ENCODE results near the gene RALGPS1.

Gene RALGPS1

GRCh38 chr9:127038531-127038930, 123.9 kb downstream of the RALGPS1 start:
- Histone ChIP-seq H4K20me1 (no peaks in the 10 kb centered on the region), H3K4me2 (no peak overlapping the region)
- TF ChIP-seq Cebpa-rat (IDR thresholded peaks at IDR 0.05) = no peak

GRCh38 chr9:127039492-127039891, 124.9 kb downstream of the RALGPS1 start:
- H3K4me2 ChIP-seq = no peak overlapping the region
- TF ChIP-seq Cebpa-rat (IDR thresholded peaks at IDR 0.05) = no peak
- no peaks in the 10 kb centered on the region for H3K9me3 ChIP-seq

More at GRCh38 chr9:127038531-127038930, 123.9 kb downstream of the RALGPS1 start:
- no peaks in the 10 kb centered on the region for H3K27me3 ChIP-seq
- H3K9ac ChIP-seq = no peak overlapping the region
- H3K4me1 ChIP-seq = no peaks in the 10 kb centered on the region
- H3K9me3 ChIP-seq = no peaks in the 10 kb centered on the region
- H3K4me3 ChIP-seq = no peak overlapping the region
- H3K27ac ChIP-seq = no peak overlapping the region
- no peaks in the 10 kb centered on the region for H3K36me3 ChIP-seq

GRCh38 chr9:127045148-127045547, 130.6 kb downstream of the RALGPS1 start:
- Histone ChIP-seq H3K27ac (no peak overlapping the region), H3K9me3 (no peaks in the 10 kb centered on the region), H3K4me2 (no peak overlapping the region), H3K9ac (no peak overlapping the region), H3K36me3 (no peaks in the 10 kb centered on the region), H3K4me3 (no peak overlapping the region), H3K4me1 (peaks cover 18% of the 10 kb centered on the region), H3K27me3 (no peaks in the 10 kb centered on the region), H4K20me1 (no peaks in the 10 kb centered on the region)
- TF ChIP-seq Cebpa-rat (IDR thresholded peaks at IDR 0.05) = no peak

More at GRCh38 chr9:127039492-127039891, 124.9 kb downstream of the RALGPS1 start:
- H3K4me1 ChIP-seq = no peaks in the 10 kb centered on the region
- no peaks in the 10 kb centered on the region for H3K27me3 ChIP-seq
- H3K9ac ChIP-seq = no peak overlapping the region
- H3K36me3 ChIP-seq = no peaks in the 10 kb centered on the region
- H4K20me1 ChIP-seq = no peaks in the 10 kb centered on the region
- no peak overlapping the region for H3K4me3 ChIP-seq
- no peak overlapping the region for H3K27ac ChIP-seq

- no peak overlapping the region for H3K9ac ChIP-seq
- H3K9me3 ChIP-seq = no peaks in the 10 kb centered on the region
- no peak overlapping the region for H3K4me3 ChIP-seq
- H3K4me1 ChIP-seq = peaks cover 18% of the 10 kb centered on the region
- TF ChIP-seq Cebpa-rat (IDR thresholded peaks at IDR 0.05) = no peak
- no peaks in the 10 kb centered on the region for H4K20me1 ChIP-seq
- H3K27me3 ChIP-seq = no peaks in the 10 kb centered on the region
- H3K27ac ChIP-seq = no peak overlapping the region
- H3K4me2 ChIP-seq = peak overlapping the region; percentile 55; the same call in 1 of the 2 replicates
- H3K36me3 ChIP-seq = peaks cover 2% of the 10 kb centered on the region; the same call in 1 of the 2 replicates
Observed at GRCh38 chr9:127047971-127048370, 133.4 kb downstream of the RALGPS1 start.

GRCh38 chr9:127049044-127049443, 134.5 kb downstream of the RALGPS1 start:
- H3K9me3 ChIP-seq = no peaks in the 10 kb centered on the region
- peaks cover 18% of the 10 kb centered on the region for H3K4me1 ChIP-seq
- H3K36me3 ChIP-seq = peaks cover 3% of the 10 kb centered on the region; the same call in 1 of the 2 replicates
- no peak overlapping the region for H3K9ac ChIP-seq
- no peaks in the 10 kb centered on the region for H3K27me3 ChIP-seq
- H4K20me1 ChIP-seq = no peaks in the 10 kb centered on the region
- H3K4me3 ChIP-seq = no peak overlapping the region
- peak overlapping the region; percentile 55 for H3K4me2 ChIP-seq
- H3K27ac ChIP-seq = no peak overlapping the region
- TF ChIP-seq Cebpa-rat (IDR thresholded peaks at IDR 0.05) = no peak

GRCh38 chr9:127049581-127049980, 135.0 kb downstream of the RALGPS1 start:
- H3K4me3 ChIP-seq = no peak overlapping the region
- no peak for TF ChIP-seq Cebpa-rat (IDR thresholded peaks at IDR 0.05)
- H3K9ac ChIP-seq = no peak overlapping the region
- peaks cover 18% of the 10 kb centered on the region for H3K4me1 ChIP-seq
- peak overlapping the region; percentile 55 for H3K4me2 ChIP-seq
- no peaks in the 10 kb centered on the region for H3K27me3 ChIP-seq
- no peak overlapping the region for H3K27ac ChIP-seq
- H3K9me3 ChIP-seq = no peaks in the 10 kb centered on the region
- no peaks in the 10 kb centered on the region for H4K20me1 ChIP-seq
- peaks cover 3% of the 10 kb centered on the region; the same call in 1 of the 2 replicates for H3K36me3 ChIP-seq

GRCh38 chr9:127050152-127050551, 135.6 kb downstream of the RALGPS1 start:
- H3K9me3 ChIP-seq = no peaks in the 10 kb centered on the region
- no peak overlapping the region for H3K27ac ChIP-seq
- peaks cover 3% of the 10 kb centered on the region; the same call in 1 of the 2 replicates for H3K36me3 ChIP-seq
- H4K20me1 ChIP-seq = no peaks in the 10 kb centered on the region
- H3K9ac ChIP-seq = no peak overlapping the region
- no peak overlapping the region for H3K4me3 ChIP-seq
- TF ChIP-seq Cebpa-rat (IDR thresholded peaks at IDR 0.05) = no peak
- H3K4me2 ChIP-seq = no peak overlapping the region
- no peaks in the 10 kb centered on the region for H3K27me3 ChIP-seq
- peaks cover 18% of the 10 kb centered on the region for H3K4me1 ChIP-seq

- Histone ChIP-seq H3K27ac (no peak overlapping the region), H4K20me1 (no peaks in the 10 kb centered on the region), H3K36me3 (peaks cover 3% of the 10 kb centered on the region; the same call in 1 of the 2 replicates), H3K9ac (no peak overlapping the region), H3K4me1 (peaks cover 18% of the 10 kb centered on the region), H3K4me2 (no peak overlapping the region), H3K4me3 (no peak overlapping the region), H3K9me3 (no peaks in the 10 kb centered on the region), H3K27me3 (no peaks in the 10 kb centered on the region)
- TF ChIP-seq Cebpa-rat (IDR thresholded peaks at IDR 0.05) = no peak
Observed at GRCh38 chr9:127050591-127051001, 136.0 kb downstream of the RALGPS1 start.

GRCh38 chr9:127051881-127052595, 137.5 kb downstream of the RALGPS1 start:
- H4K20me1 ChIP-seq = no peaks in the 10 kb centered on the region
- no peaks in the 10 kb centered on the region for H3K9me3 ChIP-seq
- H3K36me3 ChIP-seq = peaks cover 3% of the 10 kb centered on the region; the same call in 1 of the 2 replicates
- TF ChIP-seq Cebpa-rat (IDR thresholded peaks at IDR 0.05) = no peak
- H3K9ac ChIP-seq = no peak overlapping the region
- H3K27ac ChIP-seq = no peak overlapping the region
- no peak overlapping the region for H3K4me3 ChIP-seq
- H3K27me3 ChIP-seq = no peaks in the 10 kb centered on the region
- H3K4me2 ChIP-seq = no peak overlapping the region
- H3K4me1 ChIP-seq = peaks cover 18% of the 10 kb centered on the region

GRCh38 chr9:127053057-127053821, 138.7 kb downstream of the RALGPS1 start:
- H4K20me1 ChIP-seq = no peaks in the 10 kb centered on the region
- no peak for TF ChIP-seq Cebpa-rat (IDR thresholded peaks at IDR 0.05)
- H3K9ac ChIP-seq = no peak overlapping the region
- peaks cover 16% of the 10 kb centered on the region for H3K4me1 ChIP-seq
- no peaks in the 10 kb centered on the region for H3K9me3 ChIP-seq
- H3K4me2 ChIP-seq = no peak overlapping the region
- no peak overlapping the region for H3K4me3 ChIP-seq
- H3K27ac ChIP-seq = no peak overlapping the region
- peaks cover 3% of the 10 kb centered on the region; the same call in 1 of the 2 replicates for H3K36me3 ChIP-seq
- no peaks in the 10 kb centered on the region for H3K27me3 ChIP-seq
